NT2/D1 (cell line): Measurements from ENCODE around the gene COL18A1.

Experiments used
- DNase-seq: peaks from one replicate; pipeline ENCODE4 v3.0.0-alpha.2; 2011; ENCODE audit warnings: low read depth, low spot score
- H3K27me3 ChIP-seq: 2 replicates; pipeline ENCODE4 v1.6.0; 2011; ENCODE audit warnings: mild to moderate bottlenecking; ENCODE audit not compliant: insufficient read length, insufficient read depth
- H3K36me3 ChIP-seq: 2 replicates; pipeline ENCODE4 v1.6.1; 2011; ENCODE audit warnings: mild to moderate bottlenecking, low read length, mixed read lengths; ENCODE audit not compliant: insufficient read depth, insufficient read length
- H3K4me1 ChIP-seq: 2 replicates; pipeline ENCODE4 v1.5.1; 2011; ENCODE audit not compliant: insufficient read depth, insufficient read length
- H3K4me3 ChIP-seq: 2 replicates; pipeline ENCODE4 v1.5.1; 2011; ENCODE audit warnings: low read depth; ENCODE audit not compliant: insufficient read length
- H3K9ac ChIP-seq: 2 replicates; pipeline ENCODE4 v1.6.0; 2011; ENCODE audit warnings: low read depth; ENCODE audit not compliant: insufficient read length
- H3K9me3 ChIP-seq: 2 replicates; pipeline ENCODE4 v1.5.1; 2011; ENCODE audit warnings: mild to moderate bottlenecking, low read length; ENCODE audit not compliant: insufficient read depth
- SUZ12 ChIP-seq: IDR thresholded peaks from 2 replicates; pipeline ENCODE4 v1.6.1; 2011; ENCODE audit not compliant: insufficient read length, insufficient read depth; ENCODE audit errors: extremely low read depth
- YY1 ChIP-seq: IDR thresholded peaks from 2 replicates; pipeline ENCODE4 v1.6.1; 2011; ENCODE audit not compliant: insufficient read length, insufficient read depth
- ZNF274 ChIP-seq: IDR thresholded peaks from 2 replicates; pipeline ENCODE4 v1.6.1; 2011; ENCODE audit warnings: mild to moderate bottlenecking, low read depth, low read length

The COL18A1 gene

DNA sequence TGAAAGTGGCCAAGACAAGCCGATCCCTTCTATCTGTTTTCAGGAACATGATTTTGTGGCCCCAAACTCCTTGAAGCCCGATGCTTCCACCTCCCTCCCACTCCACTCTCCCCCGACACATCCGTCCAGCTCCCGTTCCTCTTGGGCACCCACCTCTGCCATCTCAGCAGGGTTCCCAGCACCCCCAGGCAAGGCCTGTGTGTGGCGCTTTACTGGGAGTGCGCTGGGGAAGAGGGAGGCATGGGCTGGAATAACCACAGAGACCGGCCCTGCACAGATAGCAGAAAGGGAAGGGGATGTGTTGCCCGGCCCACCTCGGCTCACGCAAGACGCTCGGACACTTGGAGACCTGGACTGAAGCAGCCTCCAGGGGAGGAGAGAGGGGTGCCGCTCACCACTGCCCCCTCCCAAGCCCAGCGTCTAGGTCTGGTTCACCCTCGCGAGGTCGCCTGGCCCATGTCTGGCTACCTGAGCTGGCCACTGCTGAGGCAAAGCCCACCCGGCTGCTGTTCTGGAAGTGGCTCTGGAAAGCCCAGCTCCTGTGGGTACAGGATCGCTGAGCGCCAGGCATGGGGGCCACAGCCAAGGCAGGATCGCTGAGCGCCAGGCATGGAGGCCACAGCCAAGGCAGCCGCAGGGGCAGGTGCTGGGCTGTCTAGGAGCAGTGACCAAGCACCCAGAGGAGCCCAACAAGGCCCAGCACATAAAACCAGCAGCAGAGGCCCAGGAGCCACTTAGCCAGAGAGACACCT is 23.8 kb upstream of the COL18A1 start:
- DNase-seq, result no peak
- Histone ChIP-seq H3K9ac (peak overlapping the region; percentile 24), H3K9me3 (no peaks in the 10 kb centered on the region; the same call in 1 of the 2 replicates), H3K4me3 (no peak overlapping the region), H3K36me3 (no peaks in the 10 kb centered on the region), H3K27me3 (peaks cover 30% of the 10 kb centered on the region), H3K4me1 (peaks cover 31% of the 10 kb centered on the region)
- TF ChIP-seq YY1, result no peak

DNA sequence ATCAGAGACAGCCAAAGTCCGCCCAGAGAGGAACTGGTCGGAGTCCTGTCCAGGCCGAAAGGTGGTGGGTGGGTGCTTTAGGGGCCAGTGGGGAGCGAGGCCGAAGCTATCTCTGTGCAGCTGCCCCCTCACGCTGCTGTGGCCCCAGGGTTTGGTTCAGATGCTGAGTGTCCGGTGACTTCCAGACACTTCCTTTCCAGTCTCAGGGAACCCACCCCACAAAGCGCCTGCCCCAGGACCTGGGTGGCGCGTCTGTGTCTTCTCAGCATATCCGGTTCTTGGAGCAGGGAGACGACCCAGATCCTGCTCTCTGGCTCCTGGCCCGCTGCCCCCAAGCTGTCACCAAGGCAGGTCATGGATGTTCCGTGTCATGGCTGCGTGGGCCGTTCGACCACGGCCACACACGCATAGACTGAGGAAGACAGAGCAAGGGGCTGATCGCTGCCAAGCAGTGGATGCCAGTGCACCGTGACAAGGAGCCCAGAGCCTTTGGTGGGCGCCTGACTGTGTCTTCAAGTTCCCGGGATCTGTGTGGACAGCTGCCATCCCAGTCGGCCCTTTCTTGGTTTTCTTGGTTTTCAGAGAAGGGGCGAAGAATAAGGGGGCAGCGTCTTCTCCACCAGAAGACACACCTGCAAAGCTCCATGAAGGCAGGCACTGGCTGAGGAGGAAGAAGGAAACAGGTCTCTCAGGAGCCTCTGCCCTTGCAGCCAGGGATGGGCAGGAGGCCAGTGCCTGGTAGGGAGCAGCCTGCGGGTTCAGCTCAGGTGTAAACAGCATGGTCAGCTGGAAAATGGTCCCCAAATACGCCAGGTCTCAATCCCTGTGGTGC is 22.9 kb upstream of the COL18A1 start:
- peaks cover 34% of the 10 kb centered on the region for H3K27me3 ChIP-seq
- DNase-seq, result no peak
- H3K9ac ChIP-seq, result no peak overlapping the region
- no peaks in the 10 kb centered on the region; the same call in 1 of the 2 replicates for H3K9me3 ChIP-seq
- H3K36me3 ChIP-seq, result no peaks in the 10 kb centered on the region
- TF ChIP-seq YY1 (no peak), SUZ12 (no peak), ZNF274 (no peak)
- H3K4me3 ChIP-seq, result no peak overlapping the region
- peaks cover 37% of the 10 kb centered on the region for H3K4me1 ChIP-seq

DNA sequence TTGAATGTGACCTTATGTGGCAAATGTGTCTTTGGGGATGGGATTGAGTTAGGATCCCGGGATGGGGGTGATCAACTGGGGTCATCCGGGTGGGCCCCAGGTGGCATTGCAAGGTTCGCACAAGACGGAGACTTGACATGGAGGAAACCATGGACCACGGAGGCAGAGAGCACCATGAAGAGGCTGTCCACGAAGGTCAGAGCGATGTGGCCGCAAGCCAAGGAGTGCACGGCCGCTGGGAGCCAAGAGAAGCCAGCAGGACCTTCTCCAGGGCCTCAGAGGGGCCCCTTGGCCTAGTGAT is 22.3 kb upstream of the COL18A1 start:
- Histone ChIP-seq H3K4me1 (peaks cover 41% of the 10 kb centered on the region), H3K4me3 (no peak overlapping the region), H3K36me3 (no peaks in the 10 kb centered on the region), H3K9me3 (no peaks in the 10 kb centered on the region), H3K9ac (no peak overlapping the region), H3K27me3 (peaks cover 38% of the 10 kb centered on the region)
- TF ChIP-seq YY1, result no peak
- TF ChIP-seq ZNF274, result no peak
- DNase-seq, result no peak

DNA sequence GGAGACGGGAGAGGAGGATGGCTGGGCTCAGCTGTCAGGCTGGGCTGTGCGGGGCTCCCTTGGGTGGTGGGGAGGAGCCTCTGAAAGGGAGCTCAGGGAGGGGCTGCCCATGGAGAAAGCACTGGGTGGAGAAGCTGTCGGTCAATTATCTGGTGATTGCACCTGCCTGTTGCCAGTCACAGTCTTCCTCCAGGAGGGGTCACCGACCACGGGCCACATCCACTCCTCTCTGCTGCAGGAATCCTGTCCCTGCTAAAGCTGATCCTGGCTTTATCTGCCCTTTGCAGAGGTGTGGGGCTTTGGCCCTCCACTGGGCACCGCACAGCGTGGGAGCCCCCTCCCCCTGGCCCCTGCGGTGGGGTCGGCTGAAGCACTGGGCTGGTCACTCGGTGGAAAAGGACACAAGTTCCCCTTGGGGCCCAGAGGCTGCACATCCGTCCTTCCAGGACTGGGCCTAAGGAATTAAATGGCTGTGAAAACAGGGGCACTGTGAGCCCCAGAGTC is 21.8 kb upstream of the COL18A1 start:
- Histone ChIP-seq H3K9ac (peak overlapping the region; percentile 52), H3K4me3 (no peak overlapping the region), H3K27me3 (peaks cover 43% of the 10 kb centered on the region), H3K9me3 (no peaks in the 10 kb centered on the region), H3K36me3 (no peaks in the 10 kb centered on the region), H3K4me1 (peaks cover 41% of the 10 kb centered on the region)
- DNase-seq, result no peak
- TF ChIP-seq YY1, result no peak
- no peak for TF ChIP-seq ZNF274
- no peak for TF ChIP-seq SUZ12

DNA sequence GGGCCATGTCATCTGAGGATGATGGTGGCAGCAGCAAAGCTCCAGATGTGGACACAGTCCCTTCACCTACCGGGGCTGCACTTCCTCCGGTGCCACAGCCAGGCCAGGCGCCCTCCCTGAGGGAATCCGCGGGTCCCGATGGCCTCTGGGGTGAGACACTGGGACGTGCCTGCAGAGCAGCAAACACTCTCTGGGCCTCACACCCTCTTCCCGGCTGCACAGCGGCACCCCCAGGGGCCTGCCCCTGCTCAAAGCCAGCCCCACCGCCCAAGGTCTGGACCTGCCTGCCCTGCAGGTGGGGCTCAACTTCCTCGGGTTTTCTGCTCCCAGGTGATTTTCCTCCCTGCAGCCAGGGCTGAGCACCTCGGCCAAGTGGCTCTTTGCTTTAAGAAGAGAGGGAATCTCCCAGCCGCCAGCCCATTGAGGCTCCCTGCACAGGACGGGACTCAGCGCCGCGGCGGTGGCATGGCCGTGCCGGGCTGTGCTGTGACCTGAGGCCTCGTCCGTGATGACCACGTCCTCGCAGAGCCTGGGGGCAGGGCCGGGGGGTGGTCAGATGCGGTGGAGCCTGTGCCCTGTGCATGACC is 21.3 kb upstream of the COL18A1 start:
- H3K4me1 ChIP-seq, result peaks cover 43% of the 10 kb centered on the region
- H3K4me3 ChIP-seq, result no peak overlapping the region
- H3K9me3 ChIP-seq, result no peaks in the 10 kb centered on the region
- no peaks in the 10 kb centered on the region for H3K36me3 ChIP-seq
- H3K9ac ChIP-seq, result peak overlapping the region; percentile 52
- DNase-seq, result no peak
- H3K27me3 ChIP-seq, result peaks cover 48% of the 10 kb centered on the region
- no peak for TF ChIP-seq ZNF274
- no peak for TF ChIP-seq SUZ12
- no peak for TF ChIP-seq YY1

DNA sequence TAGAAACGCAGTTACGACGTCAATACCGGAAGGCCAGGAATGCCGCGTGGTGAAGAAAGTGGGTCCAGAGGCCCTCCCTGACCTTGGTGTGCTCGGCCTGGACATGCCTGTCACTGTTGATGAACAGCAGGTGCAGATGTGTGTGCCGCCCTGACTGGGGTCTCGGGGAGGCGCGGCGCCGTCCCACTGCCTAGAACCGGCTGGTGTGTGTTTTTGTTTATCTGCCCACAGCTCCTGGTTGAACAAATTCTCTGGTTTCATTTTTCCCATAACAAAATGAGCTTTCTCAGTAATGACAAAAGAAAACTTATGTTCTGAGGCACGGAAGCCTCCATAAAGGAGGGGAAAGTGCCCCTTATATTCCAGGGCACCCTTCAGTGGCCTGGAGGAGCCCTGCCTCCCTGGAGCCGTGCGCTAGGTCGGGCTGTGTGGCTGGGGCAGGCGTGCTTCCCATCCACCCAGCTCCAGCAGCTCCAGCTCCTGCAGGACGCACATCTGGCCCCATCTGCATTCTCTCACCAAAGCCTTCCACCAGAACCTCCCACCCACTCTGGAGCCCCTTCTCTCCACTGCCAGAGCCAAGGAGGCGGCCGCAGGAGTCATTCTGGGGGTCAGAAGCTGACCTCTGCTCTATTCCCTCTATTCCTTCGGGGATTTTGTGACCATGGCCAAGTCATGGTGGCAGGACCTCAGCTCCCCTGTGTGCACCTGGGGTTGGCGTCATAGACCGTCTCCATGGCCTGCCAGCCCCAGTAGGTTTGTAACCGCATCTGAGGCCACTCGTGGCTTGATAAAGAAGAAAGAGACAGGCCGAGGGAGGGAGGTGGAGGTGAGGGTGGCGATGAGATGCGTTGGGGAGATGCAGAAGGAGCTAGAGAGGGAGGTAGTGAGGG is 20.1 kb upstream of the COL18A1 start:
- Histone ChIP-seq H3K27me3 (peaks cover 47% of the 10 kb centered on the region), H3K4me1 (peaks cover 33% of the 10 kb centered on the region), H3K4me3 (no peak overlapping the region), H3K36me3 (no peaks in the 10 kb centered on the region), H3K9ac (no peak overlapping the region), H3K9me3 (no peaks in the 10 kb centered on the region)
- DNase-seq, result no peak
- TF ChIP-seq YY1, result no peak
- no peak for TF ChIP-seq SUZ12
- TF ChIP-seq ZNF274, result no peak
